IPS DF 19.7 (cell line): Measurements from ENCODE around the gene SH3RF2.
A peak's percentile ranks its signal among the peaks of the same experiment; 100 is the strongest.

Experiments
- DNase-seq: peaks from one replicate; pipeline ENCODE4 v3.0.0-alpha.2; 2013; ENCODE audit warnings: low read depth, low spot score

The SH3RF2 gene

DNA sequence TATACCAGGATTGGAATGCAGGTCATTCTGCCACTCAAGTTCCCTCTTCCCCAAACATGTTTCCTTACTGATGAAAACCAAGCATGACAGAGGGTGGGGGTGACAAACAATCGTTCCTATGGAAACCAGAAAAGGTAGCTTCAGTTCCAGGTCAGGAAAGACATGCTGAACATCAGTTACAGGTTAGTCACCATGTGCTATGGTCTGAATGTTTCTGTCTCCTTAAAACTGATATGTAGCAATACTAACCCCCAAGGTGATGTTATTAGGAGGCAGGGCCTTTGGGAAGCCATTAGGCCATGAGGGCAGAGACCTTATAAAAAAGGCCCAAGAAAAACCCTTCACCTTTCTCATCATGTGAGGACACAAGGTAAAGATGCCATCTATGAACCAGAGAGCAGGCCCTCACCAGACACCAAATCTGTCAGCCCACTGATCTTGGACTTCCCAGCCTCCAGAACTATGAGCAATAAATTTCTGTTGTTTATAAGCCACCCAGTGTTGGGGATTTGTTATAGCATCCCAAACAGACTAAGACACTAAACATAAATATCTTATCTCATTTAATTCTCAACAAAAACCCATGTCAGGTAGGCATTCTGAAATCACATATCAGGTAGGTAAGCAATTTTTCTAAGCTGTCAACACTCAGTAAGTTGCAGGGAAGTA, 15.7 kb upstream of the SH3RF2 start:
- no peak for DNase-seq

DNA sequence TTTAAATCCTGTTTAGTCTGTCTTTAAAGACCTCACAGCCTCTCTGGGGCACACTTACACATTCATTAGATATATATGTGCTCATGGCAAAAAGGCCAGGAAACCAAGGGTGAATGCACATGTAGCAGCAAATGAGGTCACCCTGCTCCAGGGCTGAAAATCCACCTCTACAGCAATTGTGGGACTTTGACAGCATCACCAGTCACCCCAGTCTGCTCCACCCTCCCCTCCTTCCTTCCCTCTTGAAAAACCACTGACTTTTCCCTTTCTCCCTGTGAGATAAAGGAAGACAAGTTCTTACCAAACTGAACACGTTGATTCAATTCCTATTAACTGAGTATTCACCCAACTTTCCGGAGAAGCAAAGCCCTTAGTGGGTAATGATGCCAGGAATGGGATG, 15.2 kb upstream of the SH3RF2 start:
- no peak for DNase-seq

DNA sequence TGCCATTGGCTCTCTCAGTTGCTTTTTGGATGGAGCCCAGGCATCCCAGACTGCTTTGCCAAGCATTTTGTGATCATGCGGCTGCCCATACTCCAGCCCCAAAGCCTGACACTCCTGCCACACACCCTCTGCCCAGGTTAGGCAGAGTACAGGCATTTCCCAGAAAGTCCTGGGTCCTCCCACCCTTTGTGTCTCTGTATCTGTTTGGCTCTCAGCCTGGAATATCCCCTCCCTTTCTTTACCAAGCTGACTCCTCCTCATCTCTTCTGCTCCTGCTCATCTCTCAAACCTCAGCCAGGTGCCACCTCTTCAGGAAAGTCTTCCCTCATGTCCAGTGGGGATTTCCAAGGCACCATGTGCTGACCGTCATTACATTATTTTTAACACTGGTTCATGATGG, 14.3 kb upstream of the SH3RF2 start:
- no peak for DNase-seq

DNA sequence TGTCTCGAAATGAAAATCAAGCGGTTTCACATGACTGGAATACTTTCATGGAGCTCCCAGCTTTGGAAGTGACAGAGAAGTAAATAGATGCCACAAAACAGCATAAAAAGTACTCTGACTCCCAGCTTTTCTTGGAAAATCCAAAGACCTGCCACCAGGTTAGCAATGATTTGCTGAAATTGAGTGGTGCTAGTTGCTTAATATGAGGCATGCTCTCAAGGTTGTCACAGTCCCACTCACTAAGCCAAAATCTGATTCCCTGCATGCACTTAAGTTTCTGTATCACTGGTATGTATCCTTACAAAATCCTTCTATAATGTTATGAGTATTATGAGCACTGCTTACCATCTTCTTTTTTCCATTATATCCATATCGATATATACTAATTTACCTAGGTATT, 13.0 kb upstream of the SH3RF2 start:
- DNase-seq, result no peak

DNA sequence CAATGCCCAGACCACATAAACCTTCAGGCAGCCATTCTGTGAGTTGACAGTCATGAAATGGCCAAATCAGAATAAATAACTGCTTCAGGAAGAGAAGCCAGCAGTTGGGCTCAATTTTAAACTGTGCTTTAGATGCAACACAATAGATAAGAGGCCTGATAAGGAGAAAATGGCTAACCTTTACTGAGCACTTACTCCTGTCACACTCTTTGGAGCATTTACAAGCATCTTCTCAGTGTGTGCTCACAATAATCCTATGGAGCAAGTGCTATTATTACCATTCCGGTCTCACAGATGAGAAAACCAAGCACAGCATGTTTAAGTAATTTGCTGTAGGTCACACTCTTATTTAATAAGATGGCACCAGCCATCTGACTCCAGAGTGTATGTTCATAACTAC, 11.5 kb upstream of the SH3RF2 start:
- no peak for DNase-seq

DNA sequence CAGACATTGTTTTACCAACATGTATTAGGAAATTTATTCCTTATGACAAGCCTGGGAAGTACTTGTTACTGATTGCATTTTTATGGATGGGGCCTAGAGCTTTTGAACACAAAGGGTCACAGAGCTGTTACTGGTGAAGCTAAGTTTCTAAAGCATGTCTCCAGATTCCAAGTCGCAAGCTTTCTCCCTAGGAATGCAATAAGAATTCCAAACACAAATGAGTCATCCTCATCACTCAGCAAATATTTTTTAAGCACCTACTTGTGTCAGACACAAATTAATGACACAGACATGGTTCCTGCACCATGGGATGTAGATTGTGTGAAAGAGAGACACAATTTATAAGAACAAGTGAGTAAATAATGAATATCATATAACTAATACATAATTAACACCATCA, 11.0 kb upstream of the SH3RF2 start:
- peak; percentile 30 for DNase-seq

DNA sequence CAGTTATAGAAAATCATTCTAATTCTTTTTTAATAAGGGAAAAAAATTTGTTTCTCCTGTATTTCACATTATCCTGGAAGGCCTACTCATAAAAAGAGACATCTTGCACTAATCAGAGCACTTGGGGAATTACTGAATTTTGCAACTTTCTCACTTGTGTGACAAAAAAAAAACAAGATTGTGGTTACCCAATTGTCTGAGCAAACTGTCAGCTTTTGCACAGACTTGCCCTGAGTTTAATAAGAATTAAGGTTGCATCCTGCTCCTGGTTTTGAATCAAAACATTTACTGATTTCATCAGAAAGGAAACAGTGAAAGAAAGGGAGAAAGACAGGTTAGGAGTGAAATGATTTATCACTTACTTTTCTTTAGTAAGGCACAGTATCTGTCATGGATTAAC, 10.6 kb upstream of the SH3RF2 start:
- DNase-seq, result no peak

DNA sequence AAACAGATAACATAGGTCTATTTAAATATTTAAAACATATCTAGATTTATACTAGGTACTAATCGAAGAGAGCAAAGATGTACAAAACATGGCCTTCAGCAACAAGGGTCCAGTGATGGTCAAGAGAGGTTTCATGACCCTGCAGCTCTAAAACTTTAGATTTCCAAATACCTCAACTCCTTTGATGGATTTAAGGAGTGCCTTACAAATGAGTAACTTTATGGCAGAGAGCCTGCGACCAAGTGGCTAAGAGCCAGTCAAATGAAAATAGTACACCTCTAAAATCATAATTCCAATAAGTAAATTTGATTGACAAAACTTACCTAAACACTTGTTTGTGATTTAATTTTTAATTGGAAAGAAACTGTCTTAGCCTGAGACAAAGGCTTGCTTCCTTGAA, 4.7 kb upstream of the SH3RF2 start:
- DNase-seq, result no peak

DNA sequence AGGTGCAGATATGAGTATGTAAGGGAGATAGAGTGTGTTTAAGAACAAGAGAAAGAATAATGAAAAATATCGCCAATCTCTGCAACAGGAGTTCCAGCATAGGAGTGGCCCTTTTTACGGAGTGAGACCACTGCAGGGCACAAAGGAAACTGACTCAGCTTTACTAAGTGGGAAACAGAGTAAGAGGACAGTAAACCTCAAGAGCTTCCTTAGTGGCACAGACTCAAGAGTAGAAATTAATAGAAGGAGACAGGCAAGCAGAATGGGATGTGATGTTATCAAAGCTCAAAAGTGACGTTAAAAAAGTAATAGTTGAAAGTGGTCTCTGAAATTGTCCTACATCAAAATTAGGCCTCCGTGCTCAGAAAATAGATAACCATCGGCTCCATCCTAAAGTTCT, 2.1 kb upstream of the SH3RF2 start:
- DNase-seq, result no peak

DNA sequence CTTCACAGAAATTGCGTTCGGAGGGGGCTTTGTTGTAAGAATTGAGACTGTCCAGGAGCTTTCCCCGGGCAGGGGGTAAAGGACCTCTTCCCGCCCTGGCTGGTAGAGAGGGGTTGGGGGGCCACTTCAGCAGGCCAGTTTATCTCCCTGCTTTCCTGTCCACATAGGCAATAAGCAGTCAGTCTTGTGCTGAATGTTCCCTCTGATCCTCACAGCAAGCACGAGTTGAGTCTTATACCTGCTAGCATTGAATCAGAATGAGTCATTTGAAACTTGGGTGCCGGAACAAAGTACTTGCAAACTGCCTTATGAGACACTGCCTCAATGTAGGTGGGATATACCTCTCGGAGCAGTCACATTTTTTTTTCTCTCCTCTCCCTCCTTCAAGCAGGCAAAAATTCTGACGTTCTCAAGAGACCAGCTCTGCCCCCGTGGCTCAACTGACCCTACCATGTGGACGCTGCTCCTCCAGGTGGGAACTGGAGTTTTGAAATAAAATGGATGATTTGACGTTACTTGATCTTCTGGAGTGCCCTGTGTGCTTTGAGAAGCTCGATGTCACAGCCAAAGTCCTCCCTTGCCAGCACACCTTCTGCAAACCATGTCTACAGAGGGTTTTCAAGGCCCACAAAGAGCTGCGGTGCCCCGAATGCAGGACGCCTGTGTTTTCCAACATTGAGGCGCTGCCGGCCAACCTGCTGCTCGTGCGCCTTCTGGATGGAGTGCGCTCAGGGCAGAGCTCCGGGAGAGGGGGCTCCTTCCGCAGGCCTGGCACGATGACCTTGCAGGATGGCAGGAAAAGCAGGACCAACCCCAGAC, 1.3 kb downstream of the SH3RF2 start:
- DNase-seq, result peak; percentile 20

DNA sequence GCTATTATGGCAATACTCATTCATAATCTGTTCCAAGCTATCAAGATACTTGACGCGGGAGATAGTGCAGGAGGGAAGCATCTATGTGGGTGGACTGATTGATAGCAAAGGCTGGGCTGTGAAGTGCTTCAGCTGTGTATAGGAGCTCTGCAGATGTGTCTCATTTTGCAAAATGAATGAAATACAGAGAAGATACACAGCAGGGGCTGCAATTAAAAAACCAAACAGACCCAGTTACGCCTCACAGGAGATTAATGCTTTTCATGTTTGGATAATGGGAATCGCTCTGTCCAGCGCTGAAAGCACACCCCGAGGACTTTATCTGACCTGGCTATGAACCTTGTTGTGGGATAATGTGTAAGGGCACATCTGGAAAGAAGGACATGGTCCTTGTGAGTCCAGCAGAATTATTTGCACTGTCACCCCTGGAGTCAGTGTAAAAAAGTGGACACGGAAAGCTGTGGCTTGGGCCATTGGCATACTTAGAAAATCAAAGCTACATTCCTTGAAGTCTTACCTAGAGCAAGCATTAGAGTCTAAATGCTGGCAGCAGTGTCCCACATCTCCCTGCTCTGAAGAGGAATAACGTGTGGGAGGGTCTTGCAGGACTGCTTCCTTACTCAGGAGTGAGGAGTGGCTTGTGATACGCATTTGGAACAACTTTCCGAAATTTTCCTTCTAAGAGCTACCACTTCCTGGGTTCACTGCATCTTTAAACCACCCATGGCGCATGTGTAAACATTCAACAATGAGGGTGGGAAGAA, 2.6 kb downstream of the SH3RF2 start:
- DNase-seq, result no peak

DNA sequence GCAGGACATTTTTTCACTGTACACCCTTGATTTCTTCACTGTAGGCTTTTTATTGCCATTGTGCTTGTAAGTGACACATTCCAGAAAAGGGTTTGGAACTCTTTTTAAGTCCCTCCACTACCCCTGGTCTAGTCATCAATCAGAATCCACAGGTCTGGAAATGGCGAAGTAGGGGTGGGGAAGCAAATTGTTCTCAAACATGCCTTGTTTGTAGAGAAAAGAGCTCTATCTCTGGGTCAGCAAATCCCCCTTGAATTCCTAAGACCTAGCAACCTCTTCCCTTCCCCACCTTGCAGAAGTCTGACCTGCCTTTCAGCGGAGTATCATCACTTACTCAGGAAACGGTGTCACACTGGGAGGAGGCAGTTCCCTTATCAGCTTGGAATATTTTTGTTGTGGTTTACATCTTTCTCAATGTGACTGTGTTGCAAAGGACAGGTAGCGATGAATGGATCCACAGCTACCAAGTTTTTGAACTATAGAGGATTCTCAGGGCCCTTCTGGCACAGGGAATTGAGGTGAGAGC, 3.2 kb downstream of the SH3RF2 start:
- DNase-seq, result no peak

DNA sequence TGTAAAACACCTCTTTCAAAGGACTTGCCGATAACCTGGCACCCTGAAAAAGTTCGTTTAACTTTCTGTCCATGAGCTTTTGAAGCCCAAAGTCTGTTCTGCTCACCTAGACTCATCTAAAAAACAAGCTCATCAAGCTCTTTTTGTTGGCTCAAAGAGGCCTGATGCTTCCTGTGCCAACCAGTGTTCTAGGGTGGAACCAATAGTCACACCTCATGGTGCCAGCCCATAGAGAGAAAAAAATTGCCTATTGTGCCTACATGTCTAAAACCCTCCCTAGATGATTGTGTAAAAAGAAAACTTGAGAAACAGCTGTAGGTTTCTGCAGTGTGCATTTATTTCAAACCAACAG, 4.7 kb downstream of the SH3RF2 start:
- no peak for DNase-seq

DNA sequence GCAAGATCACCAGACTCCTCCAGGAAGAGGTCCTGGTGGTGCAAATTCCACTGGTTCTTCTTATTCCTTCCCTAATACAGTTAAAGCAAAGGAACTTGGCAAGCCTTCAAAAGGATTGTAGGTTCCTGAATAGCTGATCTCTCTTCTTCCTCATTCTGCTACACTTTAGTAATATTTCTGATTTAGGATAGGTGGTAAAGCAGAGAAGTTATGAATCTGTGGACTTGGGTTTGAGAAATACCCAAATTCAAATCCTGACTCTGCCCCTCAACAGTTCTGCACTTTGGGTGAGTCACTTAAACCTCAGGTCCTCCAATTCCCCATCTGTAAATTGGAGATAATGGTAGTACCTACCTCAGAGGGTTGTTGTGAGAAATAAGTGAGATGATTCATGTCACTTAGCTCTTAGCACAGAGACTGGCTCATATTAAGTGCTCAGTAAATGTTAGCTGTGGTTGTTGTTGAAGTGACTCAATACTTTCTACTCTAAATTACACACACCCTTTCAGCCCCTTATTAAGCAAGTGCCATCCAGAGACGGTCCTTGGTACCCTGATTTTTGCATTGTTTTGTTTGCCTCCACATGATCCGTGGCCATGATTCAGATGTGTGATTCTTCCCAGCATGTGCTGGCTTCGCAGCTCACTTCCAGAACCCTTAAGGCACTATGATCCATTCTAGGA, 5.2 kb downstream of the SH3RF2 start:
- DNase-seq, result no peak

DNA sequence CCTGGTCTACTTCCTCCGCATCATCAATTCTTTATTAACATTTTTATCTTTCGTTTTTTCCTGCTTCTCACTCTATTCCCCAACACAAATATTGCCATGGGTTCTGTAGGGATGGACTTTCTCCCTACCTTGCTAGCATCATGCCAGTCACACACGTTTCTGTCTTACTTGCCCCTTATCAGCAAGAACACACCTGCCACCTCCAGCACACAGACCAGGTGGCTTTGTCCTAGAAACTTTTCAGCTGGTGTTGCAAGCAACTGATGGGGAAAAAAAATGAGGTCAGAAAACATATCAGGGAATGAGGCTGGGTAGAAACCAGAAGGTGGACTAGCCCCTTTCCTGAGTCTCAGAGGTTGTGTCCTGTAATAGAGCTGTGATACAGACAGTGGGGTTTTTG, 5.8 kb downstream of the SH3RF2 start:
- no peak for DNase-seq

DNA sequence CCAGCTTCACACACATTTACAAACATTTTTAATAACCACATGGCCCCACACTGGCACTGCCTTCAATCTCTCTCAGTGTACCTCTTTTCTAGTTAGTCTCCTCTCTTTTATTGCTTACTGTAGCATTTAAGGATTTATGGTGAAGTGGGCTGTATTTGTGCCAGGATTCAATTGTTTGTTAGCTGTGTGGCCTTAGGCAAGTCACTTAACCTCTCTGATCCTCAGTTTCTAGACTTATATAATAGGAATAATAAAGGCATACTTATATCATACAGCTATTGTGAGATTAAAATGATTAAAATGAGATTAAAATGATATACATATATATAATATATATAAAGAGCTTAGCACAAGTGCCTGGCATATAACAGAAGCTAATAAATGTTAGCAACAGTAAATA, 6.4 kb downstream of the SH3RF2 start:
- DNase-seq, result no peak

DNA sequence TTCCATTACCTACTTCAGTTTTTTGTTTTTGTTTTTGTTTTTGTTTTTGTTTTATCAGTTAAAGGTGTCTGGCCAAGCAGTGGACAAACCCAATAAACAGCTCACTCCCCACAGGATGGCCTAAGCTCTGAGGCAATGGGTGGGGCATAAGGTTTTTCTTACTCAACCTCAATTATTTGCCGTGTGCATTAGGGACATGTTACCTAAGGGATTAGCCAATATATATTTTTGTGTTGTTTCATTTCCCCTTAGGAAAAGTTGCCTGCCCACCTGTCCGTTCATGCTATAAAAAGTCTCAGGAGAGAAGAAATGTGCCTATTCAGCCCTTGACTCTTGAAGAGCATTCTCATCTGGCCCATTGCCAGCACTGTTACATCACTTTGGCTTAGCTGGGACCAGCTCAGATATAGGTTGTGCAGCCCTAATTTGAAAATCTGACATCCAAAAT, 7.3 kb downstream of the SH3RF2 start:
- no peak for DNase-seq

DNA sequence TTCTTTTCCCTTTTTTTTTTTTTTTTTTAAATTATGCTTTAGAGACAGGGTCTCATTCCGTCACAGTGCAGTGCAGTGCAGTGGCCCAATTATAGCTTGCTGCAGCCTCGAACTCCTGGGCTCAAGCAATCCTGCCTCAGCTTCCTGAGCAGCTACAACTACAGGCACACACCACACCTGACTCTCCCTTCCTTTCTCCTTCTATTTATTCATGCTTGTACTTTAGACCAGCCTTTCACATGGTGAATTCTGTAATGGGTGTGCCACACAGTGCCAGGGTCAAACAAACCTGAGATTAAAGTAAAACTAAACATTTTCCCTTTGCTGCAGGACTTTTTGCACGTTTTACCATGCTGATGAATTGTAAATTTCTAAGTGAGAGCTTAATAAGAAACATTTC, 8.0 kb downstream of the SH3RF2 start:
- no peak for DNase-seq

DNA sequence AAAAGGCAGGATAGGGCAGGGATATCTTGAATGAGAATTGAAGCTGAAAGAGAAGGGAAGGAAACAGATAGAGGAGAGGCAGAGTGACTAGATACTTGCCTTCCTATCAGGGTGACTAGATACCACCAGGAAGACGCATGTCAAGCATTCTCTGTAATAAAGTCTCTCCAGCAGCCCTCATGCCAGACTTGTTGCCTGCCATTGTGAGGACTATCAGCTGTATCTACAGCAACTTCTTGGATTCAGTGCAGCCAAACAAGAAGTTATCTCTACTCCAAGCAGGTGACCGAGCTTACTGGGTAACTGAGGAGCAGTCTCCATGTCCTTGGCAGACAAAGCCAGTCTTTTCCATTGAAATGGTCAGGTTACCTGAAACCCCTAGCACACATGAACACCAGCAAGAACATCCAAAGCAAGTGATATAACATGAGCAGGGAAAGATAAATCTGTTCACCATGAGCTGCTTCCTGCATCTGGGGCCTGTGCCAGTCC, 9.3 kb downstream of the SH3RF2 start:
- DNase-seq, result no peak

DNA sequence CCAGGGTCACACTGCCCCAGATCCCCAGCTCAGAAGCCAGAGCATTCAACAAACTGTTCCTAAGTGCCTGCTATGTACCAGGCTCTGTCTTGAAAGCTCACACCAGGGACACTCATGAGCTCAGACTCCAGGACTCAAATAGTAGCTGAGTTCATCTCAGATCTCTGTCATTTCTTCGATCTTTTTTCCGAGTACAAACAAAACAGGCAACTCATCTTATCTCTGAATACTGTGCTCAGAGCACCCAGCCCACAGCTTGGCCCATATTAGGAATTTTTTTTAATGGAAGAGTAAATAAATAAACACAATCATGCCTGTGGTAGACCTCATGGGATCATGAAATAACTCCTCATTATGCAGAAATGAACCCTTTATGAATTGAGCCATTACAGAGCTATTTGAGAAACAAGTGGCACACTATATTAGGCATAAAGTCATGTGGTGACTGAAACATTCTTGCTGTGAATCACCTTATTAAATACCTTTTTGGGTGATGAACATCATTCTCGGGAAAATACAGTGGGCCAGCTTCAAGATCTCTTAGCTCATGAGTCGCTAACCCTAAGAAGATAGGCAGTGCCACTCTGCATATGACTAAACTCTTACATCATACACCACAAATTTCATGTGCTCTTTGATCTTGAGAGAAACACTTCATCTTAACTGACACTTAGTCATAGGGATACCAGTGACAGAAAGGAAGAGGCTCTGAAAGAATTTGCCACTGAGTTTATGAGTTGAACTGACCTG, 9.9 kb downstream of the SH3RF2 start:
- DNase-seq, result no peak

DNA sequence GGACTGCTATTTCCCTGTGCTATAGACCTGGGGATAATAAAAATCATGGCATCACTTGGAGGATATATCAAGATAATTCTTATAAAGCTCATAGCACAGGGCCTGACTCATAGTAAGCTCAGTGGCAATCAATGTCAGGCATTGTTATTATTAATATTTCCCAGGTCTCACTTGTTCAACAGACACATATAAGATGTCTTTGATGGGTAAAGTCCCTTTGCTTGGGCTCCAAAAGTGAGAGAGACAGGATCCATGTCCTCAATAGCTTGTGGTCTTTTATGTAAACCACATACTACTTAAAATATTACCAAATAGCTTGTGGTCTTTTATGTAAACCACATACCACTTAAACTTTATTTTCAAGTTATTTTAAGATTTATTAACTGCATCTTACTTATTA, 11.2 kb downstream of the SH3RF2 start:
- no peak for DNase-seq
